K562 (cell line): ENCODE measurements around the gene PRKAR1A. TPM values are rescaled to one million over a fixed set of nuclear protein-coding genes. Genes with fewer than 3 reads are reported as not detected.

Experiments
- ATAC-seq: fragments of 200-7000 bp; cut with Tn5 transposase; 3 replicates; pipeline ENCODE4 v1.9.1; 2020; ENCODE audit warnings: moderate library complexity
- BruUV-seq: library from RNA; stranded (reverse); fragments of 400-500 nt; replicated peaks from 2 replicates; lab custom pipeline; 2021; lab: Mats Ljungman, UMichigan
- CTCF ChIA-PET: fragments of 300-600 bp; formaldehyde crosslinking; extraction: SDS; loops from one replicate; lab custom pipeline; 2021; ENCODE audit warnings: low intra/inter-chr PET ratio; lab: Yijun Ruan, JAX
- POLR2A ChIA-PET: fragments of 300-600, 350-650 bp; sonication (Branson Sonifier 250); formaldehyde crosslinking; extraction: SDS; loops from one replicate; lab custom pipeline; 2021; ENCODE audit warnings: antibody characterized with exemption, inconsistent platforms; lab: Yijun Ruan, JAX
- DNase-seq, 4 experiments: peaks; one replicate each; pipeline versions ENCODE4 v3.0.0 to v3.0.0-alpha.2; 2011 to 2018; ENCODE audit warnings: low spot score in 3 of 4, mixed read lengths in 3 of 4; ENCODE audit errors: extremely low read depth in 1 of 4
- FAIRE-seq: peaks from 2 replicates; lab custom pipeline; 2011; peaks lifted over from hg19 to GRCh38; lab: Jason Lieb, UNC
- H2AFZ ChIP-seq: 2 replicates; pipeline ENCODE4 v1.6.0; 2011; ENCODE audit warnings: low read depth, low read length, control low read depth, inconsistent platforms
- H3K27ac ChIP-seq: fragments of 200-600 bp; 3 replicates; pipeline ENCODE4 v1.8.0; 2011; ENCODE audit warnings: low read depth, mild to moderate bottlenecking, control low read depth, inconsistent platforms, low read length, moderate library complexity, mixed read lengths; ENCODE audit errors: extremely low read depth
- H3K27me3 ChIP-seq, 2 experiments: fragments of 300-600 bp in 1 of 2; 2 replicates in 1 of 2; 3 replicates in 1 of 2; pipeline versions ENCODE4 v1.6.0 to v1.8.0; 2011; ENCODE audit warnings: inconsistent platforms in 2 of 2, low read length in 2 of 2, mild to moderate bottlenecking in 1 of 2, mixed read lengths in 1 of 2, moderate library complexity in 1 of 2; ENCODE audit not compliant: control insufficient read depth in 2 of 2, insufficient read depth in 2 of 2
- H3K36me3 ChIP-seq: fragments of 300-600 bp; 3 replicates; pipeline ENCODE4 v1.8.0; 2011; ENCODE audit warnings: mild to moderate bottlenecking, low read length, inconsistent platforms; ENCODE audit not compliant: control insufficient read depth, insufficient read depth
- H3K4me1 ChIP-seq, 2 experiments: fragments of 200-600 bp in 1 of 2; replicated peaks in 1 of 2; 2 replicates in 1 of 2; 3 replicates in 1 of 2; pipeline versions ENCODE4 v1.5.1 to v1.8.0; 2011; ENCODE audit warnings: inconsistent platforms in 2 of 2, low read length in 2 of 2, mild to moderate bottlenecking in 1 of 2, mixed read lengths in 1 of 2, moderate library complexity in 1 of 2; ENCODE audit not compliant: control insufficient read depth in 2 of 2, insufficient read depth in 2 of 2
- H3K4me2 ChIP-seq: 2 replicates; pipeline ENCODE4 v1.6.1; 2011; ENCODE audit warnings: low read length, control low read depth, inconsistent platforms, mixed read lengths; ENCODE audit not compliant: insufficient read depth
- H3K4me3 ChIP-seq: fragments of 200-600 bp; sonication (generic), shearing (Covaris generic); 2 replicates; pipeline ENCODE4 v1.5.1; 2016; ENCODE audit warnings: control low read depth, inconsistent platforms
- H3K79me2 ChIP-seq: fragments of 200-600 bp; 3 replicates; pipeline ENCODE4 v1.8.0; 2011; ENCODE audit warnings: low read length, inconsistent platforms; ENCODE audit not compliant: control insufficient read depth, insufficient read depth
- H3K9ac ChIP-seq, 2 experiments: 2 replicates each; pipeline versions ENCODE4 v1.6.0 to v1.6.1; 2011; ENCODE audit warnings: low read depth in 2 of 2, low read length in 2 of 2, control low read depth in 1 of 2, inconsistent platforms in 1 of 2, mild to moderate bottlenecking in 1 of 2, mixed read lengths in 1 of 2; ENCODE audit not compliant: insufficient read depth in 1 of 2
- H3K9me1 ChIP-seq: one replicate; pipeline ENCODE4 v1.6.0; 2011; ENCODE audit warnings: inconsistent platforms, mild to moderate bottlenecking, low read length, moderate library complexity; ENCODE audit not compliant: control insufficient read depth, insufficient read depth
- H3K9me3 ChIP-seq: replicated peaks from 2 replicates; pipeline ENCODE4 v1.5.1; 2011; ENCODE audit warnings: low read depth, low read length, inconsistent platforms; ENCODE audit not compliant: control insufficient read depth, insufficient read depth
- H4K20me1 ChIP-seq: replicated peaks from 2 replicates; pipeline ENCODE4 v1.6.1; 2011; ENCODE audit warnings: low read length, inconsistent platforms, mixed read lengths; ENCODE audit not compliant: control insufficient read depth, insufficient read depth
- CEBPB ChIP-seq: fragments of 450-650 bp; IDR thresholded peaks from 2 replicates; pipeline ENCODE4 v1.6.1; 2016; ENCODE audit warnings: missing genetic modification characterization, missing compliant biosample characterization
- CEBPG ChIP-seq, 3 experiments: fragments of 200-800 bp in 1 of 3; sonication (Bioruptor generic) in 1 of 3; sonication (generic) in 1 of 3; formaldehyde crosslinking in 1 of 3; IDR thresholded peaks in 2 of 3; conservative IDR thresholded peaks in 1 of 3; 2 replicates each; pipeline versions ENCODE4 v1.6.1 to v1.8.0; 2016 to 2022; ENCODE audit warnings: missing compliant biosample characterization in 2 of 3, missing genetic modification characterization in 2 of 3, mild to moderate bottlenecking in 1 of 3, missing genetic modification reagents in 1 of 3
- NFYB ChIP-seq: IDR thresholded peaks from 2 replicates; pipeline ENCODE4 v1.6.1; 2011; ENCODE audit warnings: mild to moderate bottlenecking, moderate library complexity; ENCODE audit not compliant: insufficient read length; ENCODE audit errors: extremely low read depth
- PCBP2 ChIP-seq: fragments of 200-400 bp; formaldehyde crosslinking; IDR thresholded peaks from 2 replicates; pipeline ENCODE4 v1.6.1; 2018; ENCODE audit warnings: low read length, low read depth, mild to moderate bottlenecking, moderate library complexity; ENCODE audit not compliant: poor library complexity, severe bottlenecking
- TBP ChIP-seq: optimal IDR thresholded peaks from 2 replicates; pipeline ENCODE3; 2011; ENCODE audit warnings: low read depth, low read length, improper control_type of control experiment
- ZNF408 ChIP-seq: fragments of 250-450 bp; sonication (Bioruptor Pico); IDR thresholded peaks from 2 replicates; pipeline ENCODE4 v1.4.0; 2020; ENCODE audit warnings: low read depth, mild to moderate bottlenecking, moderate library complexity
- WGBS: fragments of 100-300 bp; shearing (Covaris generic); methylation state at CpG from one replicate; pipeline ENCODE4 v1.1.6; 2016; ENCODE audit warnings: low coverage, mixed read lengths; ENCODE audit not compliant: insufficient coverage; ENCODE audit errors: missing lambda C conversion rate; 5-methylcytosine and 5-hydroxymethylcytosine counted together
- in situ Hi-C: fragments of 300-500 bp; cut with MboI; formaldehyde crosslinking; loops from 4 replicates; pipeline ENCODE4 v1.15.0; 2018; ENCODE audit warnings: inconsistent platforms, mixed read lengths
- intact Hi-C: fragments of 100-400 bp; cut with micrococcal nuclease; formaldehyde crosslinking; loops from 2 replicates; pipeline ENCODE4 v1.14.2; 2022
- polyA plus RNA-seq, 8 experiments: library from polyadenylated mRNA; depleted of rRNA in 4 of 8; stranded (reverse) in 5 of 8; unstranded in 3 of 8; fragments of >200 nt; fragmentation: Nextera tagmentation in 2 of 8; fragmentation: Illumina TruSeq in 1 of 8; extraction: Ambion mirVana in 2 of 8; extraction: Trizol in 1 of 8; gene quantifications; 2 replicates each; pipeline versions ENCODE4 v1.2.1 to v1.2.3, GENCODE V29; 2011 to 2014; ENCODE audit warnings: inconsistent platforms in 1 of 8, missing spikeins in 1 of 8
- total RNA-seq, 7 experiments: library from RNA; depleted of rRNA in 6 of 7; stranded (reverse); fragments of >200 nt in 6 of 7; fragmentation: Illumina TruSeq in 2 of 7; extraction: Trizol in 2 of 7; gene quantifications; 2 replicates each; pipeline versions ENCODE4 v1.2.1 to v1.2.3, GENCODE V29; 2011 to 2021; ENCODE audit warnings: low replicate concordance in 1 of 7
- TF ChIP-seq, protein P1 (sequence below): fragments of 450-650 bp; IDR thresholded peaks from 2 replicates; pipeline ENCODE4 v1.6.1; 2016; ENCODE audit warnings: low read depth

Gene PRKAR1A
- total and polyA plus RNA-seq, 9 of the 15 experiments (the other 6 are each of a cell fraction or from before 2014, with no cell fraction given): 15.0 to 95.6 (median 67.5) TPM

DNA sequence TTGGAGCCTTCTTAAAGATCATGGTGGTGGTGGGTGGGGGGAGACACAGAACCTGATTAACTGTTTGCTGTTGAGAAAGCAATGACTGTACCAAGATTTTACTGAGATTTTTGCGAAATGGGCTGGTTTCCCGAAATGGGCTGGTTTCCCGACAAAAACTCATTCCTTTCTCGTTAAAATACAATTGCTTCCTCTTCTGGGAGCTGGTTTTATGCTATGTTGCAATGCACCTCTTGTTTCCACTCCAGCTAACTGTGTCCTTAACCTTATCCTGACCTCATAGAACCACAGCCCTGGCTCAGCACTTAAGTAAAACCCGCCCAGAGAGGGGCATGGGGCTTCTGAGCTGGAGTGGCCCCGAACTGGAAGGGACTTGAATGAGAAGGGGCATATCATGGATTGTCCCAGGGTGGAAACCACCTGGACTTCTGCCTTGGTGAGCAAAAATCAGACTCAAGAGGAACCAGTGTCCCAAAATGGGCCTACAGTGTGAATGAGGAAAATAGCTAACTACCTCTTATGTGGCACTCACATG is 68.1 kb downstream of the PRKAR1A start:
- Histone ChIP-seq H3K27me3 (peaks cover 12 to 28% of the 10 kb centered on the region in 2 experiments; a peak in 4 of 5 replicates), H3K4me2 (no peak overlapping the region), H2AFZ (no peak overlapping the region), H3K9me3 (no peaks in the 10 kb centered on the region; the same call in 1 of the 2 replicates), H3K4me1 (no peaks in the 10 kb centered on the region), H4K20me1 (no peaks in the 10 kb centered on the region), H3K36me3 (no peaks in the 10 kb centered on the region), H3K79me2 (no peaks in the 10 kb centered on the region), H3K9ac (no peak overlapping the region), H3K9me1 (no peaks in the 10 kb centered on the region), H3K27ac (no peak overlapping the region), H3K4me3 (no peak overlapping the region)
- in situ Hi-C loops (no loop called here), intact Hi-C loops (no loop called here)
- TF ChIP-seq NFYB: no peak
- TF ChIP-seq PCBP2: no peak
- TF ChIP-seq, protein P1, sequence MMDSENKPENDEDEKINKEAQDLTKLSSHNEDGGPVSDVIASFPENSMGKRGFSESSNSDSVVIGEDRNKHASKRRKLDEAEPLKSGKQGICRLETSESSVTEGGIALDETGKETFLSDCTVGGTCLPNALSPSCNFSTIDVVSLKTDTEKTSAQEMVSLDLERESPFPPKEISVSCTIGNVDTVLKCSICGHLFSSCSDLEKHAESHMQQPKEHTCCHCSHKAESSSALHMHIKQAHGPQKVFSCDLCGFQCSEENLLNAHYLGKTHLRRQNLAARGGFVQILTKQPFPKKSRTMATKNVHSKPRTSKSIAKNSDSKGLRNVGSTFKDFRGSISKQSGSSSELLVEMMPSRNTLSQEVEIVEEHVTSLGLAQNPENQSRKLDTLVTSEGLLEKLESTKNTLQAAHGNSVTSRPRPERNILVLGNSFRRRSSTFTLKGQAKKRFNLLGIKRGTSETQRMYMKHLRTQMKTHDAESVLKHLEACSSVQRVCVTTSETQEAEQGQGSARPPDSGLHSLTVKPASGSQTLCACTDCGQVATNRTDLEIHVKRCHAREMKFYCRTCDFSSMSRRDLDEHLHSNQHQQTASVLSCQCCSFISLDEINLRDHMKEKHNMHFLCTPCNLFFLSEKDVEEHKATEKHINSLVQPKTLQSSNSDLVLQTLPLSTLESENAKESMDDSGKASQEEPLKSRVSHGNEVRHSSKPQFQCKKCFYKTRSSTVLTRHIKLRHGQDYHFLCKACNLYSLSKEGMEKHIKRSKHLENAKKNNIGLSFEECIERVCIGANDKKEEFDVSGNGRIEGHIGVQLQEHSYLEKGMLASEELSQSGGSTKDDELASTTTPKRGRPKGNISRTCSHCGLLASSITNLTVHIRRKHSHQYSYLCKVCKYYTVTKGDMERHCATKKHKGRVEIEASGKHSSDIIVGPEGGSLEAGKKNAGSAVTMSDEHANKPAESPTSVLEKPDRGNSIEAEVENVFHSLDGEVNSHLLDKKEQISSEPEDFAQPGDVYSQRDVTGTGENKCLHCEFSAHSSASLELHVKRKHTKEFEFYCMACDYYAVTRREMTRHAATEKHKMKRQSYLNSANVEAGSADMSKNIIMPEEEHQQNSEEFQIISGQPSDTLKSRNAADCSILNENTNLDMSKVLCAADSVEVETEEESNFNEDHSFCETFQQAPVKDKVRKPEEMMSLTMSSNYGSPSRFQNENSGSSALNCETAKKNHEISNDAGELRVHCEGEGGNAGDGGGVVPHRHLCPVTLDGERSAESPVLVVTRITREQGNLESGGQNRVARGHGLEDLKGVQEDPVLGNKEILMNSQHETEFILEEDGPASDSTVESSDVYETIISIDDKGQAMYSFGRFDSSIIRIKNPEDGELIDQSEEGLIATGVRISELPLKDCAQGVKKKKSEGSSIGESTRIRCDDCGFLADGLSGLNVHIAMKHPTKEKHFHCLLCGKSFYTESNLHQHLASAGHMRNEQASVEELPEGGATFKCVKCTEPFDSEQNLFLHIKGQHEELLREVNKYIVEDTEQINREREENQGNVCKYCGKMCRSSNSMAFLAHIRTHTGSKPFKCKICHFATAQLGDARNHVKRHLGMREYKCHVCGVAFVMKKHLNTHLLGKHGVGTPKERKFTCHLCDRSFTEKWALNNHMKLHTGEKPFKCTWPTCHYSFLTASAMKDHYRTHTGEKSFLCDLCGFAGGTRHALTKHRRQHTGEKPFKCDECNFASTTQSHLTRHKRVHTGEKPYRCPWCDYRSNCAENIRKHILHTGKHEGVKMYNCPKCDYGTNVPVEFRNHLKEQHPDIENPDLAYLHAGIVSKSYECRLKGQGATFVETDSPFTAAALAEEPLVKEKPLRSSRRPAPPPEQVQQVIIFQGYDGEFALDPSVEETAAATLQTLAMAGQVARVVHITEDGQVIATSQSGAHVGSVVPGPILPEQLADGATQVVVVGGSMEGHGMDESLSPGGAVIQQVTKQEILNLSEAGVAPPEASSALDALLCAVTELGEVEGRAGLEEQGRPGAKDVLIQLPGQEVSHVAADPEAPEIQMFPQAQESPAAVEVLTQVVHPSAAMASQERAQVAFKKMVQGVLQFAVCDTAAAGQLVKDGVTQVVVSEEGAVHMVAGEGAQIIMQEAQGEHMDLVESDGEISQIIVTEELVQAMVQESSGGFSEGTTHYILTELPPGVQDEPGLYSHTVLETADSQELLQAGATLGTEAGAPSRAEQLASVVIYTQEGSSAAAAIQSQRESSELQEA: no peak
- TF ChIP-seq CEBPB: peak; percentile 77
- no peak for TF ChIP-seq TBP
- no peak for TF ChIP-seq ZNF408 (CRISPR knock-in tag)
- no peak for TF ChIP-seq CEBPG (CRISPR knock-in tag; IDR thresholded peaks at IDR 0.05)
- peak in 1 of 2 experiments; percentile 51; a peak in 1 of 4 replicates for TF ChIP-seq CEBPG (tag; conservative IDR thresholded peaks at IDR 0.05 in 1 of 2, IDR thresholded peaks at IDR 0.05 in 1 of 2)
- ChIA-PET POLR2A (interaction anchor here (1.3 to 1.4 kb wide), 2 partner anchors 12 to 14 kb away, joined by 3 to 5 read pairs; no protein-coding TSS in a partner anchor), CTCF (no interaction called here)
- FAIRE-seq (no peak), ATAC-seq (no peak), DNase-seq (no peak)
- no TSS peak for BruUV-seq
- 0% methylated on average over 6 of the region's 6 CpGs for WGBS
